ENCODE results near the gene ATRIP. TPM values are rescaled to one million over a fixed set of nuclear protein-coding genes. Genes with fewer than 3 reads are reported as not detected.
"Not testable (repeated sequence)": the region's sequence is repeated elsewhere in the genome, so short reads cannot be mapped to it uniquely, and the experiment has no call there.

ATRIP gene
- total and polyA plus RNA-seq, 7 donors: 1.8 to 9.4 (median 5.1) TPM

GRCh38 chr3:48477959-48478520 lies 31.5 kb downstream of the ATRIP start:
- Histone ChIP-seq H3K36me3 (peaks cover 0 to 7% (median 3%) of the 10 kb centered on the region in 4 donors), H3K4me3 (no peak overlapping the region), H3K27me3 (no peaks in the 10 kb centered on the region), H3K4me1 (peaks cover 0 to 8% (median 5%) of the 10 kb centered on the region in 4 donors), H3K9me3 (no peaks in the 10 kb centered on the region), H3K27ac (no peak overlapping the region)
- no peak for DNase-seq
- no peak for TF ChIP-seq POLR2A (IDR thresholded peaks at IDR 0.05)
- no peak for TF ChIP-seq CTCF (IDR thresholded peaks at IDR 0.05)
- no peak for TF ChIP-seq POLR2AphosphoS5 (IDR thresholded peaks at IDR 0.05)
- TF ChIP-seq EP300 (IDR thresholded peaks at IDR 0.05): no peak
- 90 to 91% methylated on average over 9 of the region's 9 CpGs for WGBS, 2 donors
- intact Hi-C loops (cut with DNase I): no loop called here

GRCh38 chr3:48478626-48479555 lies 32.4 kb downstream of the ATRIP start:
- Histone ChIP-seq H3K27me3 (no peaks in the 10 kb centered on the region), H3K4me3 (no peak overlapping the region), H3K4me1 (no peaks in the 10 kb centered on the region), H3K36me3 (peaks cover 0 to 7% (median 3%) of the 10 kb centered on the region in 4 donors), H3K9me3 (no peaks in the 10 kb centered on the region), H3K27ac (no peak overlapping the region)
- no peak for TF ChIP-seq POLR2A (IDR thresholded peaks at IDR 0.05)
- TF ChIP-seq POLR2AphosphoS5 (IDR thresholded peaks at IDR 0.05): no peak
- no peak for TF ChIP-seq EP300 (IDR thresholded peaks at IDR 0.05)
- TF ChIP-seq CTCF (IDR thresholded peaks at IDR 0.05): no peak
- no peak for DNase-seq
- 63 to 87% methylated on average over 19 of the region's 19 CpGs for WGBS, 2 donors
- intact Hi-C loops (cut with DNase I): no loop called here

GRCh38 chr3:48480891-48481290 lies 34.4 kb downstream of the ATRIP start:
- H3K27ac ChIP-seq; H3K36me3 ChIP-seq; H3K27me3 ChIP-seq; DNase-seq; H3K4me1 ChIP-seq; H3K4me3 ChIP-seq; H3K9me3 ChIP-seq; intact Hi-C loops (cut with DNase I): not testable (repeated sequence)
- WGBS, 2 donors: 96 to 97% methylated on average over 11 of the region's 11 CpGs

GRCh38 chr3:48482822-48483221 lies 36.3 kb downstream of the ATRIP start:
- H3K4me1 ChIP-seq; H3K36me3 ChIP-seq; H3K9me3 ChIP-seq; H3K4me3 ChIP-seq; H3K27me3 ChIP-seq; H3K27ac ChIP-seq; DNase-seq; intact Hi-C loops (cut with DNase I): not testable (repeated sequence)
- WGBS, 2 donors: 92 to 95% methylated on average over 6 of the region's 6 CpGs

- no peak for DNase-seq
- no peak overlapping the region for H3K27ac ChIP-seq
- intact Hi-C loops (cut with DNase I): no loop called here
- whole genome bisulfite sequencing, 2 donors: 94 to 95% methylated on average over 5 of the region's 5 CpGs
- H3K36me3 ChIP-seq: peaks cover 0 to 4% (median 0%) of the 10 kb centered on the region in 4 donors
- H3K4me3 ChIP-seq: no peak overlapping the region
- no peaks in the 10 kb centered on the region for H3K9me3 ChIP-seq
- no peaks in the 10 kb centered on the region for H3K4me1 ChIP-seq
- H3K27me3 ChIP-seq: no peaks in the 10 kb centered on the region
- TF ChIP-seq CTCF (IDR thresholded peaks at IDR 0.05): no peak
- no peak for TF ChIP-seq POLR2AphosphoS5 (IDR thresholded peaks at IDR 0.05)
Observed at GRCh38 chr3:48486952-48487351, 40.4 kb downstream of the ATRIP start.

Data from sigmoid colon (tissue), 7 donors.